Smooth muscle cell (in vitro differentiated cells): ENCODE data around the gene ZNF679. TPM values are rescaled to one million over a fixed set of nuclear protein-coding genes. Genes with fewer than 3 reads are reported as not detected.

Source experiments
- polyA plus RNA-seq: library from polyadenylated mRNA; unstranded; fragments of >200 nt; fragmentation: Nextera tagmentation; extraction: Ambion mirVana; gene quantifications from 2 replicates; pipeline ENCODE4 v1.2.1, GENCODE V29; 2016
- total RNA-seq: library from RNA; depleted of rRNA; stranded (reverse); fragments of >200 nt; gene quantifications from 2 replicates; pipeline ENCODE4 v1.2.3, GENCODE V29; 2014

Gene ZNF679
- total and polyA plus RNA-seq, 2 experiments from 2014 or later = not detected

Other genes with a start within 250 kb of the ZNF679 start
- gene ZNF722, start 229.6 kb upstream of the ZNF679 start, total RNA-seq = not detected in 2 replicates
- not detected in 2 replicates for gene ZNF722, start 229.6 kb upstream of the ZNF679 start, polyA plus RNA-seq
- gene ZNF727, start 183.0 kb upstream of the ZNF679 start, total RNA-seq = not detected in 2 replicates
- not detected in 2 replicates for gene ZNF727, start 183.0 kb upstream of the ZNF679 start, polyA plus RNA-seq
- gene ZNF735, start 21.3 kb upstream of the ZNF679 start, total RNA-seq = not detected in 2 replicates
- not detected in 2 replicates for gene ZNF735, start 21.3 kb upstream of the ZNF679 start, polyA plus RNA-seq
- not detected in 2 replicates for gene ZNF736, start 85.5 kb downstream of the ZNF679 start, total RNA-seq
- gene ZNF736, start 85.5 kb downstream of the ZNF679 start, polyA plus RNA-seq = not detected in 2 replicates